ENCODE results near the gene SIPA1L3. TPM values are rescaled to one million over a fixed set of nuclear protein-coding genes. Genes with fewer than 3 reads are reported as not detected.

SIPA1L3 gene
- total RNA-seq, 1 experiment from 2014 or later: 66.3 TPM

GRCh38 chr19:38055655-38056521 is 148.9 kb downstream of the SIPA1L3 start:
- H3K36me3 ChIP-seq (ENCODE audit: control insufficient read depth, insufficient read depth, low read length): no peaks in the 10 kb centered on the region
- no peaks in the 10 kb centered on the region for H3K27me3 ChIP-seq (ENCODE audit: control insufficient read depth, insufficient read depth, low read length)
- H3K4me3 ChIP-seq (ENCODE audit: low read depth in 2 of 2, low read length in 2 of 2): no peak overlapping the region
- ChIA-PET POLR2A (interaction anchor here (0.6 kb wide), 1 partner anchor 47 kb away, joined by 3 read pairs; no protein-coding TSS in a partner anchor), CTCF (no interaction called here)
- in situ Hi-C loops (cut with HindIII; ENCODE audit: low pct_unique_long_range_greater_than_20kb, low sequenced_read_pairs): no loop called here
- DNase-seq (ENCODE audit: low read depth, low spot score) (no peak), ATAC-seq (no peak)
- BruUV-seq (replicated peaks): no TSS peak
- TF ChIP-seq TCF7L2 (IDR thresholded peaks at IDR 0.05; ENCODE audit: low read depth, low read length) (no peak), POLR2AphosphoS5 (IDR thresholded peaks at IDR 0.05; ENCODE audit: low read depth, low read length) (no peak), SIN3A (IDR thresholded peaks at IDR 0.05; ENCODE audit: borderline replicate concordance, insufficient read depth, low read depth, low read length) (no peak), REST (IDR thresholded peaks at IDR 0.05; ENCODE audit: insufficient read depth in 1 of 2, low read depth in 2 of 2, low read length in 1 of 2) (no peak)
- peaks cover 11% of the 10 kb centered on the region for H3K4me1 ChIP-seq (ENCODE audit: control insufficient read depth, insufficient read depth, low read length)
- H3K27ac ChIP-seq (ENCODE audit: low read length): no peak overlapping the region
- intact Hi-C loops (cut with micrococcal nuclease; ENCODE audit: unreplicated experiment): loop anchor here (10.0 kb wide), 1 partner anchor 151 kb away; the partner anchor contains the start of genes SIPA1L3 and WDR87
- no peaks in the 10 kb centered on the region for H3K9me3 ChIP-seq (ENCODE audit: control insufficient read depth, insufficient read depth, low read depth, low read length)

- Histone ChIP-seq H3K36me3 (ENCODE audit: control insufficient read depth, insufficient read depth, low read length) (no peaks in the 10 kb centered on the region), H3K4me1 (ENCODE audit: control insufficient read depth, insufficient read depth, low read length) (peaks cover 11% of the 10 kb centered on the region), H3K9me3 (ENCODE audit: control insufficient read depth, insufficient read depth, low read depth, low read length) (no peaks in the 10 kb centered on the region), H3K4me3 (ENCODE audit: low read depth in 2 of 2, low read length in 2 of 2) (no peak overlapping the region), H3K27me3 (ENCODE audit: control insufficient read depth, insufficient read depth, low read length) (no peaks in the 10 kb centered on the region), H3K27ac (ENCODE audit: low read length) (no peak overlapping the region)
- BruUV-seq (replicated peaks): no TSS peak
- ATAC-seq: no peak
- ChIA-PET POLR2A (no interaction called here), CTCF (no interaction called here)
- in situ Hi-C loops (cut with HindIII; ENCODE audit: low pct_unique_long_range_greater_than_20kb, low sequenced_read_pairs): no loop called here
- no peak for TF ChIP-seq TCF7L2 (IDR thresholded peaks at IDR 0.05; ENCODE audit: low read depth, low read length)
- TF ChIP-seq CTCF (IDR thresholded peaks at IDR 0.05): no peak
- TF ChIP-seq POLR2AphosphoS5 (IDR thresholded peaks at IDR 0.05; ENCODE audit: low read depth, low read length): no peak
- intact Hi-C loops (cut with micrococcal nuclease; ENCODE audit: unreplicated experiment): loop anchor here (10.0 kb wide), 1 partner anchor 152 kb away; the partner anchor contains the start of genes SIPA1L3 and WDR87
- no peak for DNase-seq (ENCODE audit: low read depth, low spot score)
Measured at GRCh38 chr19:38056646-38057045, 149.6 kb downstream of the SIPA1L3 start.

Measured in Panc1 (cell line).